NCI-H69 (cell line): Measurements from ENCODE around the gene TRIM36.

ENCODE experiments used
- DNase-seq: peaks from one replicate; lab custom pipeline; 2025; lab: John Stamatoyannopoulos, UW

TRIM36 gene

DNA sequence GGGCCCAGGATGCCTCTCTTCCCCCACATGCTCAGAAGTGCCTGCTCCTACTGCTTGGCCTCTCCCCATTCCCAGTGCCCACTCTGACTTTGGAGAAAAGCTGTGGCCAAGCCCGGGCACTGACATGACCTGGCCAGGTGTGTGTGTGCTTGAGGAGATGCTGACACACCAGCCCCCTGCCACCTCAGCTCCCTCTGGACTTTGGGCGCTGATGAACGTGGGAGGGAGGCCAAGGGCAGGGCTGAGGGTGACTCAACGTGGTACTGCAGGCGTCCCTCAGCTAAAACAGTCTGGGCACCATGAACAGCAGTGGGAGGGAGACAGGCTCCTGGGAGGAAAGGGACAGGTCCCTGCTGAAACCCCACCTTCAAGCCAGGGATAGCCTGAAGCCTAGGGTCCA lies 3.9 kb downstream of the TRIM36 start:
- DNase-seq, result no peak

GRCh38 chr5:115160975-115161475 lies 8.7 kb downstream of the TRIM36 start:
- DNase-seq, result peak; percentile 76

DNA sequence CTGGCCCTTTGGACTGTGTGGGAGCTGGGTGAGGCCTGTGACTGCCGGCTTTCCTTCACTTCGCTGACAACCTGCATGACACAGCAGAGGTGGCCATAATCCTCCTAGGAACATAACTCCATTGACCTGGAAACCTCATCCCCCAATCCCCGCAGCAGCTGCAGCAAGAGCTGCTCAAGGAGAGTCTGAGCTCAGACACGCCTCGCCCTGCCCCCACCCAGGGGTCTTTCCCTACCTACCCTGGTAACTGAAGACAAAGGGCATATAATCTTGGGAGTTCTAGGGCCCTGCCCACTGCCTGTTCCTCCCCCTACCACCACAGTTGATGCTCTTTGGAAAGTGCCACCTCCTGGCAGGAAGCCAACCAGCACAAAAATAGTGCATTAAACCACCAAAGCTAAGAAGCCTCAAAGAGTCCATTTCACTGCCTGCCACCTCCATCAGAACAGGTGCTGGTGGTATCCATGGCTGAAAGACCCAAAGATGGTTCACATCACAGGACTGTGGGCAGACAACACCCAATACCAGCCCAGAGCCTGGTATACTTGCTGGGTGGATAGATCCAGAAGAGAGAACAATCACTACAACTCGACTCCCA lies 18.4 kb downstream of the TRIM36 start:
- DNase-seq, result no peak

GRCh38 chr5:115150512-115150911 lies 19.2 kb downstream of the TRIM36 start:
- DNase-seq, result no peak

DNA sequence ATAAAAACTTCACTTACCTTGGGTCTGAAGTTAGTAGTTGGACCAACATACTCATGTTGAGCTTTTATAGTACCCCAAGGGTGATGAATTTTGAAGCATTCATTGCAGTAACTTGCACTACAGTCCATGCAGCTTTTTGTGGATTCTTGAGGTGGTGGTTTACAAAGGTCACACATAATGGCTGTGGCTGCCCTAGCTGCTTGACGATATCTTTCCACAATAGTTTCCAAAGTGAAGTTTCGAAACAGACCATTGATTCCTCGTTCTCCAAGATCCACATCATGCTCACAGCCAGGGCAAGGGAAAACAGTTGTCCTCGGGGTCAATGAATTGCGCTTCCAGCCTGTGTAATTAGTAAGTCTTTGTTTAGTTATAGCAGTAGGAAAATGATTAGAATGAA lies 22.7 kb downstream of the TRIM36 start:
- DNase-seq, result no peak

DNA sequence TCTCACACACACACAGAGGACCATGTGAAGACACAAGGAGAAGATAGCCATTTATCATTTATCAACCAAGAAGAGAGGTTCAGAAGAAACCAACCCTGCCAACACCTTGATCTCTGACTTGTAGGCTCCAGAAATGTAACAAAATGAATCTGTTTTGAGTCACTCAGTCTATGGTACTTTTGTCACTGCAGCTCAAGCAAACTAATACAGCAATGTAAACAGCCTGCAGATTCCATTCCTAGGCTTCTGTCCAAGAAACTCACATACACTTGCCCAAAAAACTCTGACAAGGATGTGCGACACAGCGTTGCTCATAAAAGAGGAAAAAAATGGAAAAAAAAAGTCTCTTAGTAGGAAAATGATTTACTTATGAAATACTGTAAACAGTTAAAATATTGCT lies 33.4 kb downstream of the TRIM36 start:
- DNase-seq, result no peak

DNA sequence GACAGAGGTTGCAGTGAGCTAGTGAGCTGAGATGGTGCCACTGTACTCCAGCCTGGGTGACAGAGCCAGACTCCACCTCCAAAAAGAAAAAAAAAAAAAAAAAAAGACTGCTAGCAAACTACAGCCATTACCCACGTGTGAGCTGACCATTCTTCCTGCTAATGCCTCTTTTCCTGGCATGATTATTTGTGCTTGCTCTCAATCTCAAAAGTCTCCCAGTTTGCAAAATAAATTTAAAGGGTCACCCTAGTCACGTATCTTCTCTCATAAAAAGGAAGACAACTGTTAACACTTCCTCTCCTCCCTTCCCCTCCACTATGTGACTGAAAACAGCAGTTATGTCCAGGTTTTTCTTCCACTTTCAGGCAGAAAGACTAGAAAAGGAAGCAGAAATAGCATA lies 37.2 kb downstream of the TRIM36 start:
- no peak for DNase-seq

DNA sequence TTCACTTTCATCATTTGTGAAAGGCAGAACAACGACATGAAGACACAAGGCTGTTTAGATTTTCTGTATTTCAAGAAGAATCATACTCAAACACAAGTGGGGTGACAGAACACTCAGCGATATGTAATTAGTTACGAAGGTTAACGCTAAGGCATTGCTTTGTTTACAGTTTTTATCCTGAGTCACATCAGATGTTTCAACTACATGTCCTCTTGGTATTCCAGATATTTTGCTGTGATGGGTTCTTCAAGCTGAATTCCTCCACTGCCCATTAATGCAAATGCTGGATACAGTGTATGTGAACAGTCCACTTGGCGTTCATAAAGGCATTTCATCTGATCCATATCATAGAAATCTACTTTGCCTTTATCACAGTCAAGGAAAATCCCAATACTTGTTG lies 43.4 kb downstream of the TRIM36 start:
- no peak for DNase-seq

- peak; percentile 10 for DNase-seq
Measured at GRCh38 chr5:115124741-115125140, 45.0 kb downstream of the TRIM36 start.

GRCh38 chr5:115116001-115116400 lies 53.7 kb downstream of the TRIM36 start:
- peak; percentile 47 for DNase-seq

DNA sequence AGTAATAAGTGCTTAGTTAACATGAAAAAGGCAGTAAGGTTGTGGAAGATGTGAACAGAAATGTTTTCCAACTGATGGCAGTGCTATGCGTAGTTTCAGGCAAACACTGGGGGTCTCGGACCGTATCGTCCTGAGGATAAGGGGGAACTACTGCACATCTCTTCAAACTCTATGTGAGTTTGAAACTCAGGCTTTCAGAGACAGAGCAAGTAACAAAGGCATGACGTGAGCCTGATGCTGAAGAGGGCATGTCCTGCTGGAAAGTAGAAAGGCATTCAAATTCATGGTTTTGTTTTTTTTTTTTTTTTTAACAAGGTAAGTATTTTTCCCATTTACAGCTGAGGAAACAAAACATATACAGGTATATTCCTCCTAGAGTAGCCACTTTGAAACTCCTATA lies 59.9 kb downstream of the TRIM36 start:
- no peak for DNase-seq

DNA sequence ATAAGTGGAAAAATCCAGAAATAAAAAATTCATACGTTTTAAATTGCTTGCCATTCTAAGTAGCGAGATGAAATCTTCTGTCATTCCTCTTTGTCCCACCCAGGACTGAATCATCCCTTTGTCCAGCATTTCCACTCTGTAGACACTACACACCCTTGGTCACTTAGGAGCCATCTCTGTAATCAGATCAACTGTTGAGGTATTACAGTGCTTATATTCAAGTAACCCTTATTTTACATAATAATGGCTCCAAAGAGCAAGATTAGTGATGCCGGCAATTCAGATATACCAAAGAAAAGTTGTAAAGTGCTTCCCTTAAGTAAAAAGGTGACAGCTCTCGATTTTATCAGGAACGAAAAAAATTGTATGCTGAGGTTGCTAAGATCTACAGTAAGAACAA lies 60.4 kb downstream of the TRIM36 start:
- no peak for DNase-seq

- DNase-seq, result peak; percentile 59
Measured at GRCh38 chr5:115100319-115100955, 69.3 kb downstream of the TRIM36 start.

DNA sequence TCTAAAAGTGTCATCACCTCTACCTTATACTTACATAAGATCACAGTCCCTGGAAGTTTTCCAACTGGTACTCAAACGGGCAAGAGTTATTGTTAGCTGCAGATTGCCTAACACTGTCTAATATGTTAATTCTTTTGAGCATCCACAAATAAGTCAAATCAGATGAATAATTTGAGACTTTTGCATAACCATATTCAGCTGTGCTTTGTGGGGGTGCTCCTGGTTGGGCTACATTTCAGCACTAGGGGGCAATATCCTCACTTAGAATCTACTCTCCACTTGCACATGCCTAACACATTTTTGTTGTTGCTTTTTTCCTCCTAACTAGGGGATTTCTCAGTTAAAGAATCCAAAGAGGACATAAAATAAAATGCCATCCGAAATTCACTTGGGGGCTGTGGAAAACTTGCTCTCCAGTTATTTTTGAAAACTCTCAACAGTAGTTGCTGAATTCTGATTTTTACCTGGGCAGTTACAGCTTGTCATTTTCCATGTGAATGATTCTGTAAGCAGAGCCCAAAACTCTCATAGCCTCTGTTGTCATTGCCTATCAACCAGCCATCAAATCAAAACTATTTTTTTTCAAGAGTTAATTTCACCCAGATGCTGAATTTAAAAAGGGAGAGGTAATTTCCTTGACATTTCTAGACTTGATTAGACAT lies 71.5 kb downstream of the TRIM36 start:
- peak; percentile 65 for DNase-seq

DNA sequence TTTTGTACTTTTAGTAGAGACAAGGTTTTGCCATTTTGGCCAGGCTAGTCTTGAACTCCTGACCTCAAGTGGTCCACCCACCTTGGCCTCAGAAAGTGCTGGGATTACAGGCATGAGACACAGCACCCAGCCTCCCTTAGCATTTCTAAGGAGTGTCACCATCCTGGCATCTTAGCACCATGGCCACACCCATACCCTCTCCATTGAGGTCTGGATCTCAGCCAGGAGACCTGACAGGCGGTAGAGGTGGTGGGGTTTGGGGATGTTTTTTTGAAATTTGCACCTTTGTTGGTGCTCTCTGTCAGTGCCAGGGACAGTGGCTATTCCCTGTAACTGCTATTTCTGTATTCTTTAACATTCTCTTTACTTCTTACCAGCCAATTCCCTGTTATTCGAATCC lies 72.5 kb downstream of the TRIM36 start:
- peak; percentile 24 for DNase-seq

GRCh38 chr5:115096034-115096769 lies 73.5 kb downstream of the TRIM36 start:
- DNase-seq, result peak; percentile 17

- DNase-seq, result no peak
Measured at GRCh38 chr5:115087951-115088350, 81.8 kb downstream of the TRIM36 start.

GRCh38 chr5:115086473-115086872 lies 83.2 kb downstream of the TRIM36 start:
- DNase-seq, result no peak

GRCh38 chr5:115084246-115084793 lies 85.4 kb downstream of the TRIM36 start:
- DNase-seq, result no peak

DNA sequence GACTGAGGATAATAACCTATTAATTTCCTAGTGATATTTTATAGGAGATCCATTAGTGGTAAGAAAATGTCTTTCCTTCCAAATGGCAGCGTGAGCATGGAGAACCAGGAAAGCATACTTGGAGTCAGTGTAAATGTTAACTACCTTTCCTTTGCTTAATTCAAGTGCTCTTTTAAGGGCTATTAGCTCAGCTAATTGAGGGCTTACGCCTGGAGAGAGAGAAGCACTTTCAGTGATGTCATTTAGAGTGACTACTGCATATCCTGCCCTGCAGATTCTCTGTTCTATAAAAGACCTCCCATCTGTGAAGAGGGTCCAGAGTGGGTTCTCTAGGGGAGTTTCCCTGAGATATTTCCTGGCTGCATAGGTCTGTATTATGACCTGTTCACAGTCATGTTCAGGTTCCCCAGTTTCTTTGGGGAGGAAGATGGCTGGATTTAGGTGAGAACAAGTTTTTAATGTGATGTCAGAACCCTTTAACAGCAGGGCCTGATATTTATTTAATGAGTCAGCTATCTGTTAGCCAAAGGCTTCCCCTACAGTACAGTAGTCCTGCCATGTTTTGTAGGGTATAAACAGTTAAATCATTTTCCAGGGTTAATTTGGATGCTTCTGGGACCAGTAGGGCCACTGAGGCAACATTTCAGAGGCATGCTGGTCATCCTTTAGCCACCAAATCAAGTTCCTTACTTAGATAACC lies 89.6 kb downstream of the TRIM36 start:
- no peak for DNase-seq
